ENCODE data around the gene PRPF8.

GRCh38 chr17:1714427-1714979 lies 29.8 kb upstream of the PRPF8 start:
- TF ChIP-seq CTCF (IDR thresholded peaks at IDR 0.05; ENCODE audit: low read depth, low read length) (no peak), EZH2phosphoT487 (IDR thresholded peaks at IDR 0.05; ENCODE audit: low read depth) (no peak)

Measured in OCI-LY3 (cell line).